Activated CD8-positive, alpha-beta T cell treated with anti-CD3 and anti-CD28 coated beads for 36 hours (primary cell): ENCODE measurements around the gene SLC25A19. TPM values are rescaled to one million over a fixed set of nuclear protein-coding genes. Genes with fewer than 3 reads are reported as not detected.
A peak's percentile ranks its signal among the peaks of the same experiment; 100 is the strongest.
"Not testable (repeated sequence)": the region's sequence is repeated elsewhere in the genome, so short reads cannot be mapped to it uniquely, and the experiment has no call there.

Experiments used
- ATAC-seq: fragments of 200-7000 bp; cut with Tn5 transposase; one replicate; pipeline ENCODE4 v1.10.0; 2021; ENCODE audit warnings: mild to moderate bottlenecking, moderate library complexity
- CTCF ChIA-PET: fragments of 350-600 bp; sonication (Branson Sonifier 250); formaldehyde crosslinking; loops from one replicate; lab custom pipeline; 2021; ENCODE audit warnings: antibody characterized with exemption; lab: Charles Lee
- POLR2A ChIA-PET: fragments of 350-600 bp; sonication (Branson Sonifier 250); formaldehyde crosslinking; loops from one replicate; lab custom pipeline; 2021; ENCODE audit warnings: antibody characterized with exemption; lab: Charles Lee
- DNase-seq: peaks from one replicate; pipeline ENCODE4 v3.0.0-alpha.2; 2020
- H3K27ac Mint-ChIP-seq: one replicate; pipeline ENCODE4 v1.8.0; 2021; ENCODE audit warnings: mild to moderate bottlenecking, mixed read lengths
- H3K27me3 Mint-ChIP-seq: one replicate; pipeline ENCODE4 v1.8.0; 2021; ENCODE audit warnings: mixed read lengths
- H3K36me3 Mint-ChIP-seq: one replicate; pipeline ENCODE4 v1.8.0; 2021; ENCODE audit warnings: low read depth, mixed read lengths
- H3K4me1 Mint-ChIP-seq: one replicate; pipeline ENCODE4 v1.8.0; 2021; ENCODE audit warnings: low read depth, mixed read lengths
- H3K4me3 Mint-ChIP-seq: one replicate; pipeline ENCODE4 v1.8.0; 2021; ENCODE audit warnings: mild to moderate bottlenecking, moderate library complexity, mixed read lengths
- H3K9me3 Mint-ChIP-seq: one replicate; pipeline ENCODE4 v1.8.0; 2021; ENCODE audit warnings: mixed read lengths
- CTCF ChIP-seq: fragments of 200-600 bp; IDR thresholded peaks from one replicate; pipeline ENCODE4 v1.8.0; 2022; ENCODE audit warnings: antibody characterized with exemption, mild to moderate bottlenecking
- intact Hi-C: fragments of 100-400 bp; cut with micrococcal nuclease; formaldehyde crosslinking; loops from one replicate; pipeline ENCODE4 v1.10.0; 2022
- total RNA-seq, 2 experiments: library from RNA; stranded (reverse); gene quantifications; one replicate each; pipeline ENCODE4 v1.2.3, GENCODE V29; 2021

Gene SLC25A19
- total RNA-seq, 2 experiments from 2014 or later, result 55.1 to 55.2 TPM

GRCh38 chr17:75288359-75288758 lies 874 bp downstream of the SLC25A19 start:
- no peak for DNase-seq
- ChIA-PET POLR2A (interaction anchor here (1.0 to 7.1 kb wide), 13 partner anchors 10 to 123 kb away, joined by 3 to 78 read pairs (median 7); partner anchors contain the start of genes GGA3, MIF4GD and MRPS7), CTCF (interaction anchor here (0.9 to 4.7 kb wide), 11 partner anchors 9 to 174 kb away, joined by 3 to 45 read pairs (median 5); partner anchors contain the start of genes MIF4GD and TMEM94)
- no peak for ATAC-seq
- intact Hi-C loops, result loop anchor here (2.0 kb wide), 1 partner anchor 116 kb away; the partner anchor contains the start of gene GRB2
- peaks cover 31% of the 10 kb centered on the region for H3K36me3 Mint-ChIP-seq
- H3K27me3 Mint-ChIP-seq, result no peaks in the 10 kb centered on the region
- no peak for TF ChIP-seq CTCF
- H3K9me3 Mint-ChIP-seq, result no peaks in the 10 kb centered on the region
- H3K4me3 Mint-ChIP-seq, result peak overlapping the region; percentile 89
- H3K27ac Mint-ChIP-seq, result peak overlapping the region; percentile 100
- peaks cover 27% of the 10 kb centered on the region for H3K4me1 Mint-ChIP-seq

- no peak for TF ChIP-seq CTCF
- Mint-ChIP-seq H3K4me3 (peak overlapping the region; percentile 89), H3K27ac (no peak overlapping the region), H3K27me3 (no peaks in the 10 kb centered on the region), H3K36me3 (peaks cover 33% of the 10 kb centered on the region), H3K4me1 (peaks cover 27% of the 10 kb centered on the region), H3K9me3 (no peaks in the 10 kb centered on the region)
- POLR2A ChIA-PET, result interaction anchor here (0.7 to 7.1 kb wide), 2 partner anchors 16 to 458 kb away, joined by 3 to 78 read pairs; partner anchors contain the start of gene MIF4GD
- ATAC-seq (no peak), DNase-seq (no peak)
- CTCF ChIA-PET, result interaction anchor here (4.7 kb wide), 1 partner anchor 125 kb away, joined by 45 read pairs; no protein-coding TSS in a partner anchor
- intact Hi-C loops, result no loop called here
Observed at GRCh38 chr17:75287221-75287620, 2.0 kb downstream of the SLC25A19 start.

GRCh38 chr17:75285123-75285522 lies 4.1 kb downstream of the SLC25A19 start:
- H3K36me3 Mint-ChIP-seq, result peaks cover 40% of the 10 kb centered on the region
- POLR2A ChIA-PET, result interaction anchor here (0.6 to 7.1 kb wide), 4 partner anchors 9 to 254 kb away, joined by 3 to 78 read pairs (median 4); partner anchors contain the start of gene MIF4GD
- H3K27me3 Mint-ChIP-seq, result no peaks in the 10 kb centered on the region
- intact Hi-C loops, result no loop called here
- peaks cover 22% of the 10 kb centered on the region for H3K4me1 Mint-ChIP-seq
- DNase-seq, result no peak
- ATAC-seq, result no peak
- TF ChIP-seq CTCF, result no peak
- no peak overlapping the region for H3K27ac Mint-ChIP-seq
- H3K4me3 Mint-ChIP-seq, result no peak overlapping the region
- no peaks in the 10 kb centered on the region for H3K9me3 Mint-ChIP-seq
- CTCF ChIA-PET, result interaction anchor here (1.1 to 1.4 kb wide), 2 partner anchors 14 to 128 kb away, joined by 4 to 9 read pairs; partner anchors contain the start of gene MIF4GD

- POLR2A ChIA-PET, result interaction anchor here (4.1 kb wide), 1 partner anchor 9 kb away, joined by 28 read pairs; the partner anchor contains the start of gene MIF4GD
- not testable (repeated sequence) for H3K27me3 Mint-ChIP-seq
Observed at GRCh38 chr17:75280189-75280588, 9.0 kb downstream of the SLC25A19 start.

GRCh38 chr17:75277664-75278071 lies 11.6 kb downstream of the SLC25A19 start:
- DNase-seq, result no peak
- H3K27me3 Mint-ChIP-seq, result no peaks in the 10 kb centered on the region
- intact Hi-C loops, result no loop called here
- H3K4me3 Mint-ChIP-seq, result no peak overlapping the region
- no peak overlapping the region for H3K27ac Mint-ChIP-seq
- H3K36me3 Mint-ChIP-seq, result peaks cover 40% of the 10 kb centered on the region
- ChIA-PET CTCF (interaction anchor here (0.9 to 1.0 kb wide), 3 partner anchors 11 to 347 kb away, joined by 3 read pairs; no protein-coding TSS in a partner anchor), POLR2A (interaction anchor here (0.5 to 1.5 kb wide), 4 partner anchors 12 to 129 kb away, joined by 3 to 9 read pairs (median 3); partner anchors contain the start of gene SLC25A19)
- ATAC-seq, result no peak
- no peak for TF ChIP-seq CTCF
- H3K4me1 Mint-ChIP-seq, result peaks cover 8% of the 10 kb centered on the region
- no peaks in the 10 kb centered on the region for H3K9me3 Mint-ChIP-seq

More at GRCh38 chr17:75280189-75280588, 9.0 kb downstream of the SLC25A19 start:
- H3K9me3 Mint-ChIP-seq, H3K27ac Mint-ChIP-seq, intact Hi-C loops, DNase-seq, H3K4me1 Mint-ChIP-seq, ATAC-seq, H3K4me3 Mint-ChIP-seq: not testable (repeated sequence)
- H3K36me3 Mint-ChIP-seq, result peaks cover 33% of the 10 kb centered on the region
- CTCF ChIA-PET, result interaction anchor here (1.2 to 4.6 kb wide), 3 partner anchors 9 to 40 kb away, joined by 5 to 21 read pairs (median 6); partner anchors contain the start of genes MIF4GD and SLC25A19
